Measurements from ENCODE around the gene UTS2B. TPM values are rescaled to one million over a fixed set of nuclear protein-coding genes. Genes with fewer than 3 reads are reported as not detected.

The UTS2B gene
- total and polyA plus RNA-seq, 10 of the 15 experiments (the other 5 are each of a cell fraction or from before 2014, with no cell fraction given) = 0.15 to 0.72 (median 0.44) TPM

- TF ChIP-seq CEBPZ (IDR thresholded peaks at IDR 0.05; ENCODE audit: low read depth, low read length) (no peak), ASH2L (IDR thresholded peaks at IDR 0.05; ENCODE audit: borderline replicate concordance, low read depth) (no peak), RUNX3 (IDR thresholded peaks at IDR 0.05; ENCODE audit: low read length) (no peak)
Measured at GRCh38 chr3:191342006-191342405, 11.7 kb upstream of the UTS2B start (continued).

- Histone ChIP-seq H3K4me2 (ENCODE audit: control insufficient read depth, insufficient read depth) (no peak overlapping the region), H3K36me3 (ENCODE audit: control insufficient read depth in 2 of 2, insufficient read depth in 2 of 2, low read length in 1 of 2) (no peaks in the 10 kb centered on the region), H3K79me2 (ENCODE audit: control insufficient read depth, insufficient read depth, low read length) (peaks cover 50% of the 10 kb centered on the region), H2AFZ (ENCODE audit: control insufficient read depth, low read depth, low read length) (no peak overlapping the region), H4K20me1 (ENCODE audit: control insufficient read depth, insufficient read depth) (no peaks in the 10 kb centered on the region; the same call in 1 of the 2 replicates), H3K4me1 (ENCODE audit: control insufficient read depth, insufficient read depth, low read length) (peaks cover 3% of the 10 kb centered on the region; the same call in 1 of the 2 replicates), H3K9me3 (replicated peaks; ENCODE audit: control insufficient read depth, insufficient read depth, low read length) (no peaks in the 10 kb centered on the region; the same call in 2 of the 3 replicates), H3K27me3 (replicated peaks in 1 of 2; ENCODE audit: control insufficient read depth in 2 of 2, insufficient read depth in 2 of 2, low read length in 1 of 2) (no peaks in the 10 kb centered on the region), H3K27ac (ENCODE audit: control insufficient read depth, insufficient read depth) (no peak overlapping the region), H3K9ac (ENCODE audit: control insufficient read depth, insufficient read depth, low read length) (no peak overlapping the region), H3K4me3 (no peak overlapping the region)
- ChIA-PET CTCF (interaction anchor here (0.6 to 1.8 kb wide), 9 partner anchors 8 to 103 kb away, joined by 3 to 11 read pairs (median 3); no protein-coding TSS in a partner anchor), SMC1A (ENCODE audit: uncharacterized antibody, unreplicated experiment) (interaction anchor here (0.9 to 7.9 kb wide), 16 partner anchors 7 to 203 kb away, joined by 3 to 208 read pairs (median 5); no protein-coding TSS in a partner anchor), RAD21 (ENCODE audit: unreplicated experiment) (interaction anchor here (1.0 to 7.2 kb wide), 13 partner anchors 8 to 99 kb away, joined by 3 to 108 read pairs (median 5); partner anchors contain the start of gene CCDC50), POLR2A (interaction anchor here (0.6 to 6.8 kb wide), 7 partner anchors 8 to 65 kb away, joined by 3 to 49 read pairs (median 12); no protein-coding TSS in a partner anchor)
- in situ Hi-C loops (cut with MboI) (no loop called here), intact Hi-C loops (cut with micrococcal nuclease; ENCODE audit: unreplicated experiment) (no loop called here)
- DNase-seq (ENCODE audit: low read depth, low spot score) = no peak
- FAIRE-seq = no peak
- ATAC-seq = peak; percentile 9; the same call in 2 of the 3 replicates
- no TSS peak for BruUV-seq (replicated peaks)
- TF ChIP-seq BRCA1 (IDR thresholded peaks at IDR 0.05; ENCODE audit: low read depth, low read length) = no peak
- no peak for TF ChIP-seq ETV6 (conservative IDR thresholded peaks at IDR 0.05 in 1 of 2, IDR thresholded peaks at IDR 0.05 in 1 of 2; ENCODE audit: borderline replicate concordance in 1 of 2, low read depth in 1 of 2)
- no peak for TF ChIP-seq ZBTB11 (CRISPR knock-in tag; IDR thresholded peaks at IDR 0.05)
- no peak for TF ChIP-seq ELK1 (IDR thresholded peaks at IDR 0.05; ENCODE audit: low read depth, low read length)
- WGBS (ENCODE audit: insufficient coverage, insufficient replicate concordance, low lambda C conversion rate, missing lambda C conversion rate) = 100% methylated on average over 1 of the region's 1 CpG
Measured at GRCh38 chr3:191340966-191341365, 10.6 kb upstream of the UTS2B start.
